K562 (cell line): Measurements from ENCODE around the gene MTFMT. TPM values are rescaled to one million over a fixed set of nuclear protein-coding genes. Genes with fewer than 3 reads are reported as not detected.

ENCODE experiments used
- ATAC-seq: fragments of 200-7000 bp; cut with Tn5 transposase; 3 replicates; pipeline ENCODE4 v1.9.1; 2020; ENCODE audit warnings: moderate library complexity
- BruUV-seq: library from RNA; stranded (reverse); fragments of 400-500 nt; replicated peaks from 2 replicates; lab custom pipeline; 2021; lab: Mats Ljungman, UMichigan
- CTCF ChIA-PET: fragments of 300-600 bp; formaldehyde crosslinking; extraction: SDS; loops from one replicate; lab custom pipeline; 2021; ENCODE audit warnings: low intra/inter-chr PET ratio; lab: Yijun Ruan, JAX
- POLR2A ChIA-PET: fragments of 300-600, 350-650 bp; sonication (Branson Sonifier 250); formaldehyde crosslinking; extraction: SDS; loops from one replicate; lab custom pipeline; 2021; ENCODE audit warnings: antibody characterized with exemption, inconsistent platforms; lab: Yijun Ruan, JAX
- DNase-seq, 4 experiments: peaks; one replicate each; pipeline versions ENCODE4 v3.0.0 to v3.0.0-alpha.2; 2011 to 2018; ENCODE audit warnings: low spot score in 3 of 4, mixed read lengths in 3 of 4; ENCODE audit errors: extremely low read depth in 1 of 4
- FAIRE-seq: peaks from 2 replicates; lab custom pipeline; 2011; peaks lifted over from hg19 to GRCh38; lab: Jason Lieb, UNC
- H2AFZ ChIP-seq: 2 replicates; pipeline ENCODE4 v1.6.0; 2011; ENCODE audit warnings: low read depth, low read length, control low read depth, inconsistent platforms
- H3K27ac ChIP-seq: fragments of 200-600 bp; 3 replicates; pipeline ENCODE4 v1.8.0; 2011; ENCODE audit warnings: low read depth, mild to moderate bottlenecking, control low read depth, inconsistent platforms, low read length, moderate library complexity, mixed read lengths; ENCODE audit errors: extremely low read depth
- H3K27me3 ChIP-seq, 2 experiments: fragments of 300-600 bp in 1 of 2; 2 replicates in 1 of 2; 3 replicates in 1 of 2; pipeline versions ENCODE4 v1.6.0 to v1.8.0; 2011; ENCODE audit warnings: inconsistent platforms in 2 of 2, low read length in 2 of 2, mild to moderate bottlenecking in 1 of 2, mixed read lengths in 1 of 2, moderate library complexity in 1 of 2; ENCODE audit not compliant: control insufficient read depth in 2 of 2, insufficient read depth in 2 of 2
- H3K36me3 ChIP-seq: fragments of 300-600 bp; 3 replicates; pipeline ENCODE4 v1.8.0; 2011; ENCODE audit warnings: mild to moderate bottlenecking, low read length, inconsistent platforms; ENCODE audit not compliant: control insufficient read depth, insufficient read depth
- H3K4me1 ChIP-seq, 2 experiments: fragments of 200-600 bp in 1 of 2; replicated peaks in 1 of 2; 2 replicates in 1 of 2; 3 replicates in 1 of 2; pipeline versions ENCODE4 v1.5.1 to v1.8.0; 2011; ENCODE audit warnings: inconsistent platforms in 2 of 2, low read length in 2 of 2, mild to moderate bottlenecking in 1 of 2, mixed read lengths in 1 of 2, moderate library complexity in 1 of 2; ENCODE audit not compliant: control insufficient read depth in 2 of 2, insufficient read depth in 2 of 2
- H3K4me2 ChIP-seq: 2 replicates; pipeline ENCODE4 v1.6.1; 2011; ENCODE audit warnings: low read length, control low read depth, inconsistent platforms, mixed read lengths; ENCODE audit not compliant: insufficient read depth
- H3K4me3 ChIP-seq: fragments of 200-600 bp; sonication (generic), shearing (Covaris generic); 2 replicates; pipeline ENCODE4 v1.5.1; 2016; ENCODE audit warnings: control low read depth, inconsistent platforms
- H3K79me2 ChIP-seq: fragments of 200-600 bp; 3 replicates; pipeline ENCODE4 v1.8.0; 2011; ENCODE audit warnings: low read length, inconsistent platforms; ENCODE audit not compliant: control insufficient read depth, insufficient read depth
- H3K9ac ChIP-seq, 2 experiments: 2 replicates each; pipeline versions ENCODE4 v1.6.0 to v1.6.1; 2011; ENCODE audit warnings: low read depth in 2 of 2, low read length in 2 of 2, control low read depth in 1 of 2, inconsistent platforms in 1 of 2, mild to moderate bottlenecking in 1 of 2, mixed read lengths in 1 of 2; ENCODE audit not compliant: insufficient read depth in 1 of 2
- H3K9me1 ChIP-seq: one replicate; pipeline ENCODE4 v1.6.0; 2011; ENCODE audit warnings: inconsistent platforms, mild to moderate bottlenecking, low read length, moderate library complexity; ENCODE audit not compliant: control insufficient read depth, insufficient read depth
- H3K9me3 ChIP-seq: replicated peaks from 2 replicates; pipeline ENCODE4 v1.5.1; 2011; ENCODE audit warnings: low read depth, low read length, inconsistent platforms; ENCODE audit not compliant: control insufficient read depth, insufficient read depth
- H4K20me1 ChIP-seq: replicated peaks from 2 replicates; pipeline ENCODE4 v1.6.1; 2011; ENCODE audit warnings: low read length, inconsistent platforms, mixed read lengths; ENCODE audit not compliant: control insufficient read depth, insufficient read depth
- C11orf30 ChIP-seq: fragments of 450-650 bp; IDR thresholded peaks from 2 replicates; pipeline ENCODE4 v1.6.1; 2016; ENCODE audit warnings: low read depth, mild to moderate bottlenecking
- CCNT2 ChIP-seq: IDR thresholded peaks from 2 replicates; pipeline ENCODE4 v1.6.1; 2011; ENCODE audit warnings: borderline replicate concordance, low read depth, mild to moderate bottlenecking, moderate library complexity, mixed read lengths, low read length; ENCODE audit not compliant: insufficient read length; ENCODE audit errors: extremely low read depth
- NFE2 ChIP-seq: IDR thresholded peaks from 2 replicates; pipeline ENCODE4 v1.6.1; 2014; ENCODE audit warnings: antibody characterized with exemption, low read depth
- NFYB ChIP-seq: IDR thresholded peaks from 2 replicates; pipeline ENCODE4 v1.6.1; 2011; ENCODE audit warnings: mild to moderate bottlenecking, moderate library complexity; ENCODE audit not compliant: insufficient read length; ENCODE audit errors: extremely low read depth
- ZNF316 ChIP-seq: fragments of 450-650 bp; IDR thresholded peaks from 2 replicates; pipeline ENCODE4 v1.6.1; 2016
- WGBS: fragments of 100-300 bp; shearing (Covaris generic); methylation state at CpG from one replicate; pipeline ENCODE4 v1.1.6; 2016; ENCODE audit warnings: low coverage, mixed read lengths; ENCODE audit not compliant: insufficient coverage; ENCODE audit errors: missing lambda C conversion rate; 5-methylcytosine and 5-hydroxymethylcytosine counted together
- in situ Hi-C: fragments of 300-500 bp; cut with MboI; formaldehyde crosslinking; loops from 4 replicates; pipeline ENCODE4 v1.15.0; 2018; ENCODE audit warnings: inconsistent platforms, mixed read lengths
- intact Hi-C: fragments of 100-400 bp; cut with micrococcal nuclease; formaldehyde crosslinking; loops from 2 replicates; pipeline ENCODE4 v1.14.2; 2022
- polyA plus RNA-seq, 8 experiments: library from polyadenylated mRNA; depleted of rRNA in 4 of 8; stranded (reverse) in 5 of 8; unstranded in 3 of 8; fragments of >200 nt; fragmentation: Nextera tagmentation in 2 of 8; fragmentation: Illumina TruSeq in 1 of 8; extraction: Ambion mirVana in 2 of 8; extraction: Trizol in 1 of 8; gene quantifications; 2 replicates each; pipeline versions ENCODE4 v1.2.1 to v1.2.3, GENCODE V29; 2011 to 2014; ENCODE audit warnings: inconsistent platforms in 1 of 8, missing spikeins in 1 of 8
- total RNA-seq, 7 experiments: library from RNA; depleted of rRNA in 6 of 7; stranded (reverse); fragments of >200 nt in 6 of 7; fragmentation: Illumina TruSeq in 2 of 7; extraction: Trizol in 2 of 7; gene quantifications; 2 replicates each; pipeline versions ENCODE4 v1.2.1 to v1.2.3, GENCODE V29; 2011 to 2021; ENCODE audit warnings: low replicate concordance in 1 of 7
- TF ChIP-seq, protein P1 (sequence below): sonication (generic); formaldehyde crosslinking; IDR thresholded peaks from 2 replicates; pipeline ENCODE4 v1.8.0; 2022; ENCODE audit warnings: mild to moderate bottlenecking, missing genetic modification reagents

MTFMT gene
- total and polyA plus RNA-seq, 9 of the 15 experiments (the other 6 are each of a cell fraction or from before 2014, with no cell fraction given): 1.4 to 31.1 (median 16.2) TPM

DNA sequence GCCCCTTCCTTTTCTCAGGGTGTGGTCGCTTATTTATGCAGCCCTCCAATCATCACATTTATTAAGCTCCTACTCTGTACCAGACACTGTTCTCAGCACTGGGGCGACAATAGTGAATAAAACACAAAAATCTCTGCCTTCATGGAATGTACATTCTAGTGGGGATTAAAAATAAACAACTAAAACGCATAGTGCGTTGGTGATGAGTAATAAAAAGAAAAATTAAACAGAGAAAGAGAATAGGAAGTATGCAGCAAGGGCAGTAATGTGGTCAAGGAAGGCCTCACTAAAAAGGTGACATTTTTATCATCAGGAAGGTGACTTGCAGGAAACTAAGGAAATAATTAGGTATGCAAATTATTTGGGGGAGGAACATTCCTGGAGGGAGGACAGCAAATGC is 20.8 kb upstream of the MTFMT start:
- ChIA-PET POLR2A (no interaction called here), CTCF (no interaction called here)
- Histone ChIP-seq H3K9me1 (no peaks in the 10 kb centered on the region), H3K36me3 (no peaks in the 10 kb centered on the region), H4K20me1 (no peaks in the 10 kb centered on the region; the same call in 1 of the 2 replicates), H3K4me1 (peaks cover 7 to 17% of the 10 kb centered on the region in 2 experiments; a peak in 3 of 5 replicates), H3K27ac (no peak overlapping the region), H2AFZ (no peak overlapping the region), H3K9ac (peak overlapping the region in 1 of 2 experiments; percentile 76; a peak in 1 of 4 replicates), H3K4me2 (no peak overlapping the region; the same call in 1 of the 2 replicates), H3K4me3 (no peak overlapping the region), H3K27me3 (no peaks in the 10 kb centered on the region), H3K79me2 (no peaks in the 10 kb centered on the region), H3K9me3 (no peaks in the 10 kb centered on the region)
- no peak for DNase-seq
- no TSS peak for BruUV-seq
- no peak for ATAC-seq
- intact Hi-C loops: loop anchor here (5.0 kb wide), 2 partner anchors 137 to 252 kb away; partner anchors contain the start of genes CLPX and RNU5B-1
- TF ChIP-seq, protein P1, sequence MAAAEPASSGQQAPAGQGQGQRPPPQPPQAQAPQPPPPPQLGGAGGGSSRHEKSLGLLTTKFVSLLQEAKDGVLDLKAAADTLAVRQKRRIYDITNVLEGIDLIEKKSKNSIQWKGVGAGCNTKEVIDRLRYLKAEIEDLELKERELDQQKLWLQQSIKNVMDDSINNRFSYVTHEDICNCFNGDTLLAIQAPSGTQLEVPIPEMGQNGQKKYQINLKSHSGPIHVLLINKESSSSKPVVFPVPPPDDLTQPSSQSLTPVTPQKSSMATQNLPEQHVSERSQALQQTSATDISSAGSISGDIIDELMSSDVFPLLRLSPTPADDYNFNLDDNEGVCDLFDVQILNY (CRISPR knock-in tag): no peak
- TF ChIP-seq ZNF316: peak; percentile 15; the same call in 1 of the 2 replicates
- TF ChIP-seq NFYB: no peak
- TF ChIP-seq C11orf30: 0 out of 2 replicates have a peak, but pooled peaks have one; percentile 10
- 0 out of 2 replicates have a peak, but pooled peaks have one; percentile 32 for TF ChIP-seq NFE2
- no peak for TF ChIP-seq CCNT2
- WGBS: 26% methylated on average over 4 of the region's 4 CpGs
- in situ Hi-C loops: loop anchor here (10.0 kb wide), 2 partner anchors 245 to 335 kb away; partner anchors contain the start of gene RNU5A-1
- peak; percentile 15 for FAIRE-seq
